H1 (cell line): ENCODE measurements around the gene PRPF6. TPM values are rescaled to one million over a fixed set of nuclear protein-coding genes. Genes with fewer than 3 reads are reported as not detected.
A peak's percentile ranks its signal among the peaks of the same experiment; 100 is the strongest.

ENCODE experiments used
- CTCF ChIA-PET: fragments of 300-600 bp; sonication (Branson Sonifier 250); formaldehyde crosslinking; loops from one replicate; lab custom pipeline; 2021; ENCODE audit not compliant: partially characterized antibody; lab: Charles Lee
- POLR2A ChIA-PET: fragments of 300-600 bp; sonication (Branson Sonifier 250); formaldehyde crosslinking; loops from one replicate; lab custom pipeline; 2021; ENCODE audit warnings: inconsistent platforms; ENCODE audit not compliant: partially characterized antibody; lab: Charles Lee
- DNase-seq, 2 experiments: peaks; one replicate each; pipeline versions ENCODE4 v3.0.0 to v3.0.0-alpha.2; 2010 to 2022; ENCODE audit warnings: low spot score in 2 of 2, low read depth in 1 of 2, mixed read lengths in 1 of 2
- FAIRE-seq: peaks from 2 replicates; lab custom pipeline; 2011; peaks lifted over from hg19 to GRCh38; lab: Jason Lieb, UNC
- H2AFZ ChIP-seq: 2 replicates; pipeline ENCODE4 v1.8.1; 2012; ENCODE audit warnings: low read length, inconsistent platforms
- H2AK5ac ChIP-seq: 2 replicates; pipeline ENCODE4 v1.6.1; 2013; ENCODE audit warnings: low read depth, low read length
- H2BK120ac ChIP-seq: replicated peaks from 2 replicates; pipeline ENCODE3; 2013; ENCODE audit warnings: low read depth, low read length, inconsistent platforms
- H2BK12ac ChIP-seq: 2 replicates; pipeline ENCODE4 v1.6.1; 2013; ENCODE audit warnings: low read depth, low read length
- H2BK15ac ChIP-seq: 2 replicates; pipeline ENCODE4 v1.6.1; 2013; ENCODE audit warnings: low read length
- H2BK20ac ChIP-seq: 2 replicates; pipeline ENCODE4 v1.6.1; 2013; ENCODE audit warnings: low read length
- H2BK5ac ChIP-seq: 2 replicates; pipeline ENCODE4 v1.6.1; 2013; ENCODE audit warnings: low read depth, low read length
- H3K14ac ChIP-seq: 2 replicates; pipeline ENCODE4 v1.6.1; 2013; ENCODE audit warnings: inconsistent platforms; ENCODE audit not compliant: insufficient read length
- H3K18ac ChIP-seq: 2 replicates; pipeline ENCODE4 v1.6.1; 2013; ENCODE audit warnings: low read length; ENCODE audit errors: extremely low read depth
- H3K23ac ChIP-seq: 2 replicates; pipeline ENCODE4 v1.6.1; 2013; ENCODE audit warnings: inconsistent platforms; ENCODE audit not compliant: insufficient read length
- H3K23me2 ChIP-seq: 2 replicates; pipeline ENCODE4 v1.6.1; 2013; ENCODE audit warnings: low read depth, low read length
- H3K27ac ChIP-seq: 2 replicates; pipeline ENCODE4 v1.6.1; 2011; ENCODE audit warnings: low read depth, low read length, inconsistent platforms
- H3K27me3 ChIP-seq, 4 experiments: replicated peaks in 1 of 4; 1 replicate in 1 of 4; 2 replicates in 3 of 4; pipeline versions ENCODE4 v1.6.1 to v1.8.1; 2011 to 2013; ENCODE audit warnings: low read length in 3 of 4, mild to moderate bottlenecking in 3 of 4, inconsistent platforms in 2 of 4, mixed read lengths in 2 of 4, moderate library complexity in 1 of 4; ENCODE audit not compliant: control insufficient read depth in 3 of 4, insufficient read depth in 3 of 4; ENCODE audit errors: extremely low read depth in 1 of 4
- H3K36me3 ChIP-seq, 4 experiments: 2 replicates each; pipeline versions ENCODE4 v1.6.1 to v1.8.1; 2011 to 2013; ENCODE audit warnings: mild to moderate bottlenecking in 4 of 4, low read length in 3 of 4, moderate library complexity in 2 of 4, control low read depth in 1 of 4, inconsistent platforms in 1 of 4; ENCODE audit not compliant: insufficient read depth in 4 of 4, control insufficient read depth in 2 of 4
- H3K4ac ChIP-seq: replicated peaks from 2 replicates; pipeline ENCODE3; 2013; ENCODE audit warnings: low read length, low read depth, mixed read lengths, inconsistent platforms; ENCODE audit not compliant: insufficient read length
- H3K4me1 ChIP-seq, 4 experiments: replicated peaks in 1 of 4; 1 replicate in 1 of 4; 2 replicates in 3 of 4; pipeline versions ENCODE4 v1.6.1 to v1.8.1; 2011 to 2013; ENCODE audit warnings: low read length in 3 of 4, inconsistent platforms in 2 of 4, mixed read lengths in 1 of 4; ENCODE audit not compliant: insufficient read depth in 4 of 4, control insufficient read depth in 3 of 4
- H3K4me2 ChIP-seq, 2 experiments: 2 replicates each; pipeline versions ENCODE4 v1.6.1 to v1.8.1; 2011 to 2013; ENCODE audit warnings: low read depth in 2 of 2, low read length in 2 of 2, control low read depth in 1 of 2, inconsistent platforms in 1 of 2, mild to moderate bottlenecking in 1 of 2; ENCODE audit not compliant: insufficient read depth in 1 of 2
- H3K4me3 ChIP-seq, 4 experiments: fragments of 200-600, 300-600 bp in 1 of 4; sonication (generic), shearing (Covaris generic), sonication (Bioruptor Twin) in 1 of 4; 2 replicates each; pipeline versions ENCODE4 v1.5.1 to v1.8.1; 2011 to 2016; ENCODE audit warnings: low read length in 4 of 4, low read depth in 3 of 4, control low read depth in 2 of 4, inconsistent platforms in 2 of 4, mild to moderate bottlenecking in 2 of 4, mixed read lengths in 1 of 4, moderate library complexity in 1 of 4; ENCODE audit not compliant: insufficient read depth in 2 of 4; ENCODE audit errors: extremely low read depth in 1 of 4
- H3K56ac ChIP-seq: replicated peaks from 2 replicates; pipeline ENCODE3; 2013; ENCODE audit warnings: low read depth, mild to moderate bottlenecking, mixed read lengths, low read length, inconsistent platforms; ENCODE audit not compliant: insufficient read length
- H3K79me1 ChIP-seq: 2 replicates; pipeline ENCODE4 v1.6.1; 2013; ENCODE audit warnings: low read depth, low read length, control low read depth
- H3K79me2 ChIP-seq, 2 experiments: 2 replicates each; pipeline versions ENCODE4 v1.6.1 to v1.8.1; 2012 to 2013; ENCODE audit warnings: low read length in 2 of 2, mild to moderate bottlenecking in 2 of 2, inconsistent platforms in 1 of 2; ENCODE audit not compliant: insufficient read depth in 2 of 2, control insufficient read depth in 1 of 2
- H3K9ac ChIP-seq, 4 experiments: replicated peaks in 1 of 4; 1 replicate in 1 of 4; 2 replicates in 3 of 4; pipeline versions ENCODE4 v1.6.1 to v1.8.1; 2011 to 2013; ENCODE audit warnings: low read depth in 3 of 4, low read length in 3 of 4, control low read depth in 2 of 4, mild to moderate bottlenecking in 2 of 4, moderate library complexity in 2 of 4, inconsistent platforms in 1 of 4; ENCODE audit errors: extremely low read depth in 1 of 4
- H3K9me3 ChIP-seq, 2 experiments: 2 replicates each; pipeline versions ENCODE4 v1.6.1 to v1.8.1; 2012 to 2013; ENCODE audit warnings: mild to moderate bottlenecking in 2 of 2, moderate library complexity in 2 of 2, control low read depth in 1 of 2, inconsistent platforms in 1 of 2, low read depth in 1 of 2, low read length in 1 of 2, mixed read lengths in 1 of 2; ENCODE audit not compliant: insufficient read depth in 2 of 2
- H4K20me1 ChIP-seq, 2 experiments: replicated peaks in 1 of 2; 2 replicates each; pipeline versions ENCODE3 to v1.8.1; 2011 to 2013; ENCODE audit warnings: inconsistent platforms in 2 of 2, low read length in 2 of 2, mild to moderate bottlenecking in 1 of 2; ENCODE audit not compliant: insufficient read depth in 2 of 2, control insufficient read depth in 1 of 2
- H4K5ac ChIP-seq: 2 replicates; pipeline ENCODE4 v1.6.1; 2013; ENCODE audit warnings: low read length, low read depth, mixed read lengths, inconsistent platforms; ENCODE audit not compliant: insufficient read length
- H4K8ac ChIP-seq: 2 replicates; pipeline ENCODE4 v1.8.0; 2013; ENCODE audit warnings: mild to moderate bottlenecking, moderate library complexity, low read length, inconsistent platforms; ENCODE audit not compliant: insufficient read depth; ENCODE audit errors: extremely low read depth
- H4K91ac ChIP-seq: replicated peaks from 2 replicates; pipeline ENCODE3; 2013; ENCODE audit warnings: low read length, mixed read lengths, inconsistent platforms; ENCODE audit not compliant: insufficient read length
- RNF2 ChIP-seq: fragments of 200-900, 300-1000 bp; sonication (generic); IDR thresholded peaks from 2 replicates; pipeline ENCODE4 v1.7.1; 2016; ENCODE audit warnings: borderline replicate concordance, low read depth, mild to moderate bottlenecking, antibody characterized with exemption, low read length; ENCODE audit not compliant: poor library complexity, severe bottlenecking; ENCODE audit errors: missing control alignments
- WGBS, 2 experiments: shearing (Covaris generic) in 1 of 2; methylation state at CpG; one replicate each; pipeline versions ENCODE4 v1.1.6 to v1.1.7; 2013 to 2015; ENCODE audit warnings: low lambda C conversion rate in 2 of 2, mixed read lengths in 2 of 2, inconsistent platforms in 1 of 2, low coverage in 1 of 2, missing lambda C conversion rate in 1 of 2; ENCODE audit not compliant: insufficient replicate concordance in 2 of 2, insufficient coverage in 1 of 2, insufficient read length in 1 of 2; ENCODE audit errors: extremely low coverage in 1 of 2, missing lambda C conversion rate in 1 of 2; 5-methylcytosine and 5-hydroxymethylcytosine counted together
- polyA plus RNA-seq, 7 experiments: library from polyadenylated mRNA; depleted of rRNA in 3 of 7; stranded (reverse) in 5 of 7; unstranded in 2 of 7; fragments of >200 nt in 5 of 7; fragments of 200-250 nt in 2 of 7; gene quantifications; 1 replicate in 5 of 7; 2 replicates in 1 of 7; 4 replicates in 1 of 7; pipeline versions ENCODE4 v1.2.1 to v1.2.3, GENCODE V29; 2011 to 2013; ENCODE audit warnings: missing spikeins in 2 of 7, mixed read lengths in 2 of 7
- total RNA-seq: library from RNA; stranded (reverse); fragmentation: NEBNext Ultra II Directional; extraction: Animal tissue kit (Norgen Biotek cat#: 25700); gene quantifications from 2 replicates; pipeline ENCODE4 v1.2.1, GENCODE V29; 2021

PRPF6 gene
- total and polyA plus RNA-seq, 2 of the 8 experiments (the other 6 are each of a cell fraction or from before 2014, with no cell fraction given) = 27.9 to 76.9 TPM

DNA sequence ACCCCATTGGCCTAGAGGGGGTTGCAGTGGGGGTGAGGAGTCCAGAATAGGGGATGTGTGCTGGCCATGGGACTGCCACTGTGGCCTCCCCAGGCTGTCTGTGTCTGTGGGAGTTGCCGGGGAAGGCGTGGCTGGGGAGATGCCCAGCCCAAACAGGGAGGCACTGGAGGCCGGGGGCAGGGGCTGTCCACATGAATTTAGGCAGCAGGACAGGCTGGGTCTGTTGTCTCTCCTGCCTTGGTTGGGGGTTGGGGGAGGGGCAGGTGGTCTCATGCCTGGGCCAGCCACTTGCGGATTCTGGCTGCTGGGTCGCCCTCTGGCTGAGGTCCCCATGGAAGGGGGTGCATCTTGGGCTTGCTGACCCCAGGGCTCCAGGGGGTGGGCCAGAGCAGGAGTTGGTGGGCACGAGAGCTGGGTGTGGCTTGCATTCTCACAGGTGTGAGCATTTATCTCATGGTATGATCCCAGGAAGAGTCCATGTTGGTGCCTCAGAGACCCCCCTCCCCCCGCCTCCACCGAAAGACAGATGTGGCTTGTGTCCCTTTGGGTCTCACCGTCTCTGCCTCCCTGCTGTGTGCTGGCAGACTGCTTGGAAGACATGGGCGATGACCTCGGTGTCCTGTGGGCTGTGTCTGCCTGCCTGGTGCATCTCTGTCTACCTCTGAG is 64.5 kb downstream of the PRPF6 start:
- DNase-seq (no peak), FAIRE-seq (no peak)
- no peak overlapping the region for H3K4me2 ChIP-seq
- peak overlapping the region; percentile 38; the same call in 1 of the 2 replicates for H3K18ac ChIP-seq
- H2BK12ac ChIP-seq = peak overlapping the region; percentile 96; the same call in 1 of the 2 replicates
- H4K20me1 ChIP-seq = no peaks in the 10 kb centered on the region
- H2BK120ac ChIP-seq = no peak overlapping the region
- ChIA-PET POLR2A (interaction anchor here (1.3 to 2.3 kb wide), 2 partner anchors 12 to 46 kb away, joined by 3 to 8 read pairs; no protein-coding TSS in a partner anchor), CTCF (interaction anchor here (2.0 to 2.7 kb wide), 3 partner anchors 12 to 75 kb away, joined by 7 to 9 read pairs (median 9); partner anchors contain the start of gene PRPF6)
- peak overlapping the region; percentile 69 for H4K91ac ChIP-seq
- no peak overlapping the region for H3K23ac ChIP-seq
- H4K8ac ChIP-seq = peak overlapping the region; percentile 51; the same call in 1 of the 2 replicates
- no peak overlapping the region for H3K14ac ChIP-seq
- 73% methylated on average over 11 of the region's 11 CpGs; no CpG with 5 or more reads in 1 of the 2 experiments for WGBS, 2 experiments
- no peak overlapping the region for H2AFZ ChIP-seq
- no peak overlapping the region; the same call in 1 of the 2 replicates for H2BK15ac ChIP-seq
- H3K9ac ChIP-seq = no peak overlapping the region
- no peaks in the 10 kb centered on the region for H3K79me2 ChIP-seq
- H3K56ac ChIP-seq = no peak overlapping the region
- H3K4me3 ChIP-seq = no peak overlapping the region
- no peaks in the 10 kb centered on the region for H3K9me3 ChIP-seq
- H2BK5ac ChIP-seq = peak overlapping the region; percentile 6; the same call in 1 of the 2 replicates
- peaks cover 4% of the 10 kb centered on the region; the same call in 1 of the 2 replicates for H3K23me2 ChIP-seq
- H3K27ac ChIP-seq = no peak overlapping the region
- peaks cover 0 to 10% (median 0%) of the 10 kb centered on the region in 4 experiments; a peak in 1 of 8 replicates for H3K36me3 ChIP-seq
- 0 out of 2 replicates have a peak overlapping the region, but pooled peaks have one; percentile 75 for H2AK5ac ChIP-seq
- H3K4ac ChIP-seq = no peak overlapping the region
- peaks cover 0 to 28% (median 9%) of the 10 kb centered on the region in 4 experiments; a peak in 6 of 7 replicates for H3K4me1 ChIP-seq
- H2BK20ac ChIP-seq = peak overlapping the region; percentile 72; the same call in 1 of the 2 replicates
- H3K27me3 ChIP-seq = peaks cover 53 to 84% (median 79%) of the 10 kb centered on the region in 4 experiments
- no peak for TF ChIP-seq RNF2
- H3K79me1 ChIP-seq = no peaks in the 10 kb centered on the region
- no peak overlapping the region for H4K5ac ChIP-seq
